ENCODE results near the gene WDFY1.

Gene WDFY1

DNA sequence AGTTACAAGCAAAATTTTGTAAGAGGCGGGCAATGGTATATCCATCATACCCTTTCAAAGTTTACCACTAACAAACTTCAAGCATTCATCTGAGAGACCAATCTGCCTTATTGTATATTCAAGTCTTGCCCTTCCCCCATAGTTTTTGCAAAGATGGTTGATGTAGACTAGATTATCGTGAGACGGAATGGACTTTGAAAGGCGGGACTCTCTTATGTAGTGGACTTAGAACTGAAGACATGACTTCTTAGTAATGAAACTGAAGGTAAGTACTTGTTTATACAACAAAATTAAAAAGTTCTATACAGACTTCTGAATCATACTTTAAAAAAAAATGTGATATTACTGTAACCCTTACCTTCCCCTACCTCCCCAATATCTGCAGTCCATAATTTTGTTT is 118.1 kb downstream of the WDFY1 start:
- Histone ChIP-seq H3K4me3 (ENCODE audit: low read depth, low read length, poor library complexity, severe bottlenecking) (no peak overlapping the region), H3K79me2 (ENCODE audit: insufficient read depth, low read length) (peaks cover 54% of the 10 kb centered on the region)

More for the DNA sequence above, 118.1 kb downstream of the WDFY1 start:
- Histone ChIP-seq H3K9me3 (ENCODE audit: low read length) (no peaks in the 10 kb centered on the region), H3F3A (ENCODE audit: insufficient read depth, low read length) (peaks cover 5% of the 10 kb centered on the region; the same call in 1 of the 2 replicates), H2AFZ (ENCODE audit: low read length) (no peak overlapping the region), H3K27ac (ENCODE audit: low read depth, low read length, poor library complexity, severe bottlenecking) (peak overlapping the region; percentile 55), H3K9me2 (ENCODE audit: low read depth, low read length) (no peaks in the 10 kb centered on the region), H3K9ac (ENCODE audit: low read length) (no peak overlapping the region), H3K4me2 (ENCODE audit: low read length) (no peak overlapping the region), H3K4me1 (ENCODE audit: insufficient read depth, low read length, severe bottlenecking) (peaks cover 64% of the 10 kb centered on the region), H3K36me3 (ENCODE audit: insufficient read depth, low read length) (peaks cover 13% of the 10 kb centered on the region; the same call in 1 of the 2 replicates), H4K20me1 (ENCODE audit: insufficient read depth, low read length) (no peaks in the 10 kb centered on the region), H3K27me3 (ENCODE audit: insufficient read depth, low read length) (no peaks in the 10 kb centered on the region)
- no peak for TF ChIP-seq EZH2 (IDR thresholded peaks at IDR 0.05; ENCODE audit: borderline replicate concordance, low read length)
